Measurements from ENCODE around the gene TMEM30B.
"Not testable (repeated sequence)": the region's sequence is repeated elsewhere in the genome, so short reads cannot be mapped to it uniquely, and the experiment has no call there.

TMEM30B gene

GRCh38 chr14:61266436-61266835 lies 14.7 kb downstream of the TMEM30B start:
- DNase-seq (ENCODE audit: low read depth), result no peak

GRCh38 chr14:61264651-61265050 lies 16.5 kb downstream of the TMEM30B start:
- no peak for DNase-seq (ENCODE audit: low read depth)

- no peak for DNase-seq (ENCODE audit: low read depth)
Measured at GRCh38 chr14:61264010-61264571, 17.0 kb downstream of the TMEM30B start.

GRCh38 chr14:61262082-61262481 lies 19.1 kb downstream of the TMEM30B start:
- DNase-seq (ENCODE audit: low read depth), result no peak

GRCh38 chr14:61260939-61261776 lies 20.0 kb downstream of the TMEM30B start:
- no peak for DNase-seq (ENCODE audit: low read depth)

- no peak for DNase-seq (ENCODE audit: low read depth)
Measured at GRCh38 chr14:61258985-61259384, 22.2 kb downstream of the TMEM30B start.

- DNase-seq (ENCODE audit: low read depth), result no peak
Measured at GRCh38 chr14:61257469-61258057, 23.6 kb downstream of the TMEM30B start.

GRCh38 chr14:61256826-61257468 lies 24.2 kb downstream of the TMEM30B start:
- no peak for DNase-seq (ENCODE audit: low read depth)

GRCh38 chr14:61255968-61256367 lies 25.2 kb downstream of the TMEM30B start:
- DNase-seq (ENCODE audit: low read depth), result no peak

GRCh38 chr14:61254808-61255526 lies 26.2 kb downstream of the TMEM30B start:
- DNase-seq (ENCODE audit: low read depth), result no peak

- no peak for DNase-seq (ENCODE audit: low read depth)
Measured at GRCh38 chr14:61253064-61253738, 27.9 kb downstream of the TMEM30B start.

GRCh38 chr14:61252369-61253063 lies 28.6 kb downstream of the TMEM30B start:
- DNase-seq (ENCODE audit: low read depth), result no peak

- no peak for DNase-seq (ENCODE audit: low read depth)
Measured at GRCh38 chr14:61250063-61250462, 31.1 kb downstream of the TMEM30B start.

GRCh38 chr14:61247935-61248334 lies 33.2 kb downstream of the TMEM30B start:
- no peak for DNase-seq (ENCODE audit: low read depth)

- DNase-seq (ENCODE audit: low read depth), result no peak
Measured at GRCh38 chr14:61246721-61247120, 34.4 kb downstream of the TMEM30B start.

- DNase-seq (ENCODE audit: low read depth), result no peak
Measured at GRCh38 chr14:61244009-61244408, 37.1 kb downstream of the TMEM30B start.

- no peak for DNase-seq (ENCODE audit: low read depth)
Measured at GRCh38 chr14:61240206-61240605, 40.9 kb downstream of the TMEM30B start.

- not testable (repeated sequence) for DNase-seq (ENCODE audit: low read depth)
Measured at GRCh38 chr14:61239285-61239684, 41.9 kb downstream of the TMEM30B start.

GRCh38 chr14:61238611-61239245 lies 42.4 kb downstream of the TMEM30B start:
- no peak for DNase-seq (ENCODE audit: low read depth)

GRCh38 chr14:61234215-61234916 lies 46.8 kb downstream of the TMEM30B start:
- DNase-seq (ENCODE audit: low read depth), result no peak
